Mesenteric fat pad (tissue), 1 donor: Measurements from ENCODE around the gene CAB39L. TPM values are rescaled to one million over a fixed set of nuclear protein-coding genes. Genes with fewer than 3 reads are reported as not detected.

Source experiments
- DNase-seq: peaks from one replicate; pipeline ENCODE4 v3.0.0-alpha.2; 2020; ENCODE audit warnings: low spot score
- total RNA-seq: library from RNA; stranded (reverse); fragmentation: NEBNext Ultra II Directional; extraction: Animal tissue kit (Norgen Biotek cat#: 25700); gene quantifications from one replicate; pipeline ENCODE4 v1.2.1, GENCODE V29; 2021
- donor health status: DM: yes; HTN: yes; CAD: no.

The CAB39L gene
- total RNA-seq, 1 donor from 2014 or later = 9.3 TPM

DNA sequence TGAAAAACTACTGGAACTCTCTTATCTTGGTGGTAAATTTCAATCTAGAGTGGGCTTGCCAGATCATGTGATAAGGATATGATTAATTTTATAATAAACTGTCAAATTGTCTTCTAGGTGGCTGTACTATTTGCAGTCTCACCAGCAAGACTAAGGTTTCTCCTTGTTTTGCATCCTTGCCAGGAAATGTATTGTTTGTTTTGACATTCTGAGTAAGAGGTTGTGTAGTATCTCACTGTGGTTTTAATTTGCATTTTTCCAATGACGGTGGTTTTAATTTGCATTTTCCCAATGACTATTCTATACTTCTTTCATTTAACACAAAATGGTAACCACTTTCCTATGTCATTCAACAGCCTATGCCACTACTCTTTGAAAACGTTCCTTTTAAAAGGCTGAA lies 2.0 kb downstream of the CAB39L start:
- DNase-seq = no peak

DNA sequence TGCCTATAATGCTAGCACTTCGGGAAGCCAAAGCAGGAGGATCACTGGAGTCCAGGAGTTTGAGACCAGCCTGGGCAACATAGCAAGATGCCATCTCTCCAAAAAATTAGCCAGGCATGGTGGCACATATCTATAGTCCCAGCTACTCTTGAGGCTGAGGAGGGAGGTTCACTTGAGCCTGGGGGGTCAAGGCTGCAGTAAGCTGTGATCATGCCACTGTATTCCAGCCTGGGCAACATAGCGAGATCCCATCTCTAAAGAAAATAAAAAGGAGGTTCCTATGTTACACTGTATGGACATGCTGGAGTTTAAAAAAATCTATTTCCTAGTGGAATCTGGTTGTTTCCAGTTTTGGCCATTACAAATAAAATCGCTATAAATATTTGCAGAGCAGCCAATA lies 2.6 kb downstream of the CAB39L start:
- no peak for DNase-seq

DNA sequence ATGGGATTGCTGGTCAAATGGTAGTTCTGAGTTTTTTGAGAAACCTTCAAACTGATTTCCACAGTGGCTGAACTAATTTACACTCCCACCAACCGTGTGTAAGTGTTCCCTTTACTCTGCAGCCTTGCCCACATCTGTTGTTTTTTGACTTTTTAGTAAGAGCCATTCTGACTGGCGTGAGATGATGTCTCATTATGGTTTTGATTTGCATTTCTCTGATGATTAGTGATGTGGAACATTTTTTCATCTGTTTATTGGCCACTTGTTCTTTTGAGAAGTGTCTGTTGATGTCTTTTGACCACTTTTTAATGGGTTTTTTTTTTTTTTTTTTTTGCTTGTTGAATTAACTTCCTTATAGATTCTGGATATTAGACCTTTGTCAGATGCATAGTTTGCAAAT lies 4.3 kb downstream of the CAB39L start:
- DNase-seq = no peak

DNA sequence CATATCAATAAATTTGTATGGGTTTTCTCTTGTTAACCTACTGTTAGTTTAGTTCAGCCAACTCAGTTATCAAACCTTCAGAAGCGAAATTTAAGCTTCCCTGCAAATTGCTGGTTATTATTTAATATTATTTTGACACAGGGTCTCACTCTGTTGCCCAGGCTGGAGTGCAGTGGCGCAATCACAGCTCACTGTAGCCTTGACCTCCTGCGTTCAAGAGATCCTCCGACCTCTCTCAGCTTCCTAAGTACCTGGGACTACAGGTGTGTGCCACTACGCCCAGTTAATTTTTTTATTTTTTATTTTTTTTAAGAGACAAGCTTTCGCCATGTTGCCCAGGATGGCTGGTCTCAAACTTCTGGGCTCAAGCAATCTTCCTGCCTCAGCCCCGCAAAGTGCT lies 6.2 kb downstream of the CAB39L start:
- DNase-seq = no peak

GRCh38 chr13:49436890-49437289 lies 7.0 kb downstream of the CAB39L start:
- DNase-seq = no peak

DNA sequence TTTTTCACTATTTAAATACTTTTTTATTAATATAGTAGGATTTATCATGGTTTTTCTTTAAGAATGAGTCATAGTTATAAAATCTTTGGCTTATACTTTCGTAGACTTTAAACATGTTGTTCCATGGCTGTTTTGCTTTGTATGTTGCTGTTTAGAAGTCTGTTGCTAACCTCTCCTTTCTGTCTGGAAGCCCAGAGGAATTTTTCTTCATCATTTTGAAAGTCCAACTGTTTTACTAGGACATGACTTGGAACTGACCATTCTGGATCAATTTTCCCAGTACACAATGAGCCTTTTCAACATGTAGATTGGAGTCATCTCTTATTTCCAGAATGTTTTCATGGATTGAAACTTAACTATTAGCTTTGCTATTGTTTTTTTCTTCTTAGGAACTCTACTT lies 7.9 kb downstream of the CAB39L start:
- DNase-seq = no peak

DNA sequence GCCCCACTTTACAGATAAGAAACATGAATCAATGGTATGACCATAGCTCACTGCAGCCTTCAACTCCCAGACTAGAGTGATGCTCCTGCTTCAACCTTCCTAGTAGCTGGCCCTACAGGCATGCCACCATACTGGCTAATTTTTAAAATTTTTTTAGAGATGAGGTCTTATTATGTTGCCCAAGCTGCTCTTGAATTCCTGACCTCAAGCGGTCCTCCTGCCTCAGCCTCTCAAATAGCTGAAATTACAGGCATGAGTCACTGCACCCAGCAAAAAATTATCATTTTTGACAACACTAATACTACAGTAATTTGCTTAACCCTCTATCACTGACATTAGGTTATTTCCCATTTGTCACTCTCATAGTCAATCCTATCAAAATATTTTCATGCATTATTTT lies 14.7 kb downstream of the CAB39L start:
- no peak for DNase-seq

- no peak for DNase-seq
These were observed 15.7 kb downstream of the CAB39L start for GRCh38 chr13:49428041-49428763.

DNA sequence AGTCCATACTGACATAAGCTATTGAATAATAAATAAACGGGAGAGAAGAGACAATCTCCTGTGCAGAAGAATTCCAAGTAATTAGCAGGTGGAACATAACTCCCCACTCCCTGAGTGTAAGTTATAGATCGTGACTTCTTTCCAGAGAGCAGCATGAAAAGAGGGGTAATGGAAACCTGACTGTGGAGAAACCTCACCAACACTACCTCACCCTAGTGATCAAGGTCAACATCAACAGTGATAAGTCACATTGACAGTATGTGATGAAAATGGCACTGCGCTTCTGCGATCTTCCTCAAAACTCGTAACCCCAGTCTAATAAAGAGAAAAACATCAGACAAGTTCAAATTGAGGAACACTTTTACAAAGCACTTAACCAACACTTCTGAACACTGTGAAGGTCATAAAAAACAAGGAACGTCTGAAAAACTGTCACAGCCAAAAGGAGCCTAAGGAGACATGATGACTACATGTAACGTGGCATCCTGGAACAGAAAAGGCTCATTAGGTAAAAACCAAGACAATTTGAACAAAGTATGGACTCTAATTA lies 19.8 kb downstream of the CAB39L start:
- no peak for DNase-seq

DNA sequence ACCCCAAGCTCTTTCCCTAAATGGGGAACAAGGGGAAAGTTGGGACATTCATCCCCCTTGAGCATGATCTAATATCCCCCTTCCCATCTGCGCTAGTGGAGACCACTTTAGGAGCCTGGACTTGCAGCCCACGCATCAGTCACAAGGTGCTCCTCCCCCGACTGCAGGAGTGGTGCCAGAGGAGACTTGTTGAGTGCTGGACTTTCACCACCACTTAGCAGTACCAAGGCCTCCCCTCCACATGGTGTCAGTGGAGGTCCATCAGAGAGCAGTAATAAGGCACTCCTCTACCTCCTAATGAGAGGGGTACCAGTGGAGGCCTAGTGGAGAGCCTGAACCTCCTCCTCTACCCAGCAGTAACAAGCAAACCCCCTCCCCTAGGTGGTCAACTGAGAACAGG lies 22.5 kb downstream of the CAB39L start:
- no peak for DNase-seq

DNA sequence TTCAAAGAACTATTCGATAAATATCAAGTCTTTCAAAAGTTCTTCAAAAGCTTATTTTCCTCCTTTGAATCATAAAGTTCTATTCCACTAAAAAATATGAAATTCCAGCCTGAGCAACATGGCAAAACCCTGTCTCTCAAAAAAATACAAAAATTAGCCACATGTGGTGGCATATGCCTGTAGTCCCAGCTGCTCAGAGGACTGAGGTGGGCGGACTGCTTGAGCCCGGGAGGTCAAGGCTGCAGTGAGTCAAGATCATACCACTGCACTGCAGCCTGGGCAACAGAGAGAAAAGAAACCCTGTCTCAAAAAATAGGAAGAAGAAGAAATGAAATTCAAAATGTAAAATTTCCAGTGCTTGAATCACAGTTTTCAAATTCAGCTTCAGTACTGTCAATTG lies 24.6 kb downstream of the CAB39L start:
- no peak for DNase-seq

GRCh38 chr13:49418206-49418605 lies 25.7 kb downstream of the CAB39L start:
- DNase-seq = no peak

DNA sequence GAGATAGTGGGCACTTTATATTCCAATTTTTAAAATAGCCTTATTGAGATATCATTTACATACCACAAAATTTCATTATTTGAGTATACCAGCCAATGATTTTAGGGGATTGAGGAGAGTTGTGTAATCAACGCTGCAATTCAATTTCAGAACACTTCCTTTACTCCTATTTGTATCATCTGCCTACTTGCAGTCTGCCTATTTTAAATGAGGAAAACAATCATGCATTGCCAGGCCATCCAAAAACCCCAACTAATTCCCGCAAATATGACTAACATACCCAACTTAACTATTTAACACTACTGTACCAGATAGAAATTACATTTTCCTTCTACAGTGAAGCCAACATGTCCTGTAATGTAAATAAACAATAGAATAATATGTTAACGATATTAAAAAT lies 26.7 kb downstream of the CAB39L start:
- no peak for DNase-seq

DNA sequence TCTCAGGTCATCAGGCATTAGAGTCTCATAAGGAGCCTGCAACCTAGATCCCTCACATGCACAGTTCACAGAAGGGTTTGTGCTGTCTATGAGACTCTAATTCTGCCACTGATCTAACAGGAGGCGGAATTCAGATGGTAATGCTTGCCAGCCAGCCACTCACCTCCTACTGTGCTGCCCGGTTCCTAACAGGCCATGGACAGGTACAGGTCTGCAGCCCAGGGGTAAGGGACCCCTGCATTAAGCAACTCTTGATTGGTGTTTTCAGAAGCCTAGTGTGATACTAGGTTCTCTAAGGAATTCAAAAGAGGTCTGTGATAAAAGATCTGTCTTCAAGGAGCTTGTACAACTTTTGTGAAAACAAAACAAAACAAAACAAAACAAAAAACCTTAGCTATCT lies 31.1 kb downstream of the CAB39L start:
- no peak for DNase-seq

- no peak for DNase-seq
These were observed 32.5 kb downstream of the CAB39L start for GRCh38 chr13:49411353-49411752.

DNA sequence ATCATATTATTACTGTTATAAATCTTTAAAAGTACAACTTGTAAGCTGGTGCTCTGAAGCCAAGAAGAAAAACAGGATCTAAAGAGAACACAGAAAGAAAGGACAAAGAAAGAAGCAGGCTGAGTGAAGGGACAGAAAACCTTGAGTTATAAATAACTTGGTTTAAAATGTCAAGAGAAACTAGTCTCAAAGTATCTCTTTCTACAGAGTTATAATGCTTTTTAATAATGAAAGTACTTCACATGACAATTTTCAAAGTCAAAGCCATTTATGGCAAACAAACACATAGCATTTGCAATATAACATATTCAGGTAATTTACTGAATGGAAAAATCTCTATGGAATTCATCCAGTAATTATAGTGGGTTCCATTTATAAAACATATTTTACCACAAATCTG lies 33.4 kb downstream of the CAB39L start:
- no peak for DNase-seq

GRCh38 chr13:49410006-49410405 lies 33.9 kb downstream of the CAB39L start:
- no peak for DNase-seq

GRCh38 chr13:49409008-49409407 lies 34.9 kb downstream of the CAB39L start:
- DNase-seq = no peak

DNA sequence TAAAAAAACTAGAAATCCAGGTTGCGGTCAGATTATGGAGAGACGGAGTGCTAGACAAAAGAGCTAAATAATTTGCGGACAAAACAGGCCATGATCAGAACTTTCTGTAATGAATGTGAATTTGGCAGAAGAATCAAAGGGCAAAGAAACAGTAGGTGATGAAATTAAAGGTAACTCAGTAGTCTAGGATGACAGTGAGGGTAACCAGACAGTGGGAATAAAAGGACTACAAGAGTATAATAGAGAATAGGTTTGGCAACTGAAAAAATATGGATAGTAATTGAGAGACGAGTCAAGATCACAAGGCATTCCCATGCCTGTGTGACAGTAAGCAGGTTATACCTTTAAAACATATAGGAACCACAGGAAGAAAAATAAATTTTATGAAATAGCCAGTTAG lies 35.9 kb downstream of the CAB39L start:
- DNase-seq = no peak

DNA sequence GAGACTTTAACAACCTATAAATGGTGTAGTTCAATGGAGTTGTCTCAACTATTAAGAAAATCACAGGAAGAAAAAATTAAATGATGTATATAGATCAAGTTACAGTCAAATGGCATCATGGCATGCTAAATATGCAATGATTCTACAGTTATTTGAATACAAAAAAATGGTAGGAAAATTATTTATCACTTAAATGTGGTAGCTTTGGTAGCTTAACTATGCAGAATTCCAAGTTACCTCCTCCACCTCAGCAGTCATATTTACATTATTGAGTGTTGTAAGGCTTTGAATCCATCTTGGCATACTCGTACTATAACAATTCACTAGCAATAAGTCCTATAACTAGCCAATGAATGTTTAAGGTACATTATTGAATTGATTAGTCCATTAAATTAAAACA lies 36.8 kb downstream of the CAB39L start:
- DNase-seq = no peak

DNA sequence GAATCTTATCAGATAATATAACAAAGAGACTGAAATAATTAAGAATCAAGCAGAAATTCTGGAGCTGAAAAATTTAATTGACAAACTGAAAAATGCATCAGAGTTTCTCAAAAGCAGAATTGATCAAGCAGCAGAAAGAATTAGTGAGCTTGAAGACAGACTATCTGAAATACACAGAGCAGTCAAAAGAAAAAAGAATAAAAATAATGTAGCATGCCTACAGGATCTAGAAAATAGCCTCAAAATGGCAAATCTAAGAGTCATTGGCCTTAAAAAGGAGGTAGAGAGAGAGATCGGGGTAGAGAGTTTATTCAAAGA lies 39.2 kb downstream of the CAB39L start:
- no peak for DNase-seq

GRCh38 chr13:49403996-49404702 lies 39.7 kb downstream of the CAB39L start:
- no peak for DNase-seq
